Stimulated activated CD8-positive, alpha-beta memory T cell treated with anti-CD3 and anti-CD28 coated beads, Interleukin-12 subunit alpha, Interleukin-12 subunit beta, amount 100 ng/mL, for 1 hour (primary cell): ENCODE data around the gene CEL.
"Not testable (repeated sequence)": the region's sequence is repeated elsewhere in the genome, so short reads cannot be mapped to it uniquely, and the experiment has no call there.

ENCODE experiments used
- DNase-seq: peaks from one replicate; pipeline ENCODE4 v3.0.0-alpha.2; 2020; ENCODE audit warnings: low read depth

CEL gene

DNA sequence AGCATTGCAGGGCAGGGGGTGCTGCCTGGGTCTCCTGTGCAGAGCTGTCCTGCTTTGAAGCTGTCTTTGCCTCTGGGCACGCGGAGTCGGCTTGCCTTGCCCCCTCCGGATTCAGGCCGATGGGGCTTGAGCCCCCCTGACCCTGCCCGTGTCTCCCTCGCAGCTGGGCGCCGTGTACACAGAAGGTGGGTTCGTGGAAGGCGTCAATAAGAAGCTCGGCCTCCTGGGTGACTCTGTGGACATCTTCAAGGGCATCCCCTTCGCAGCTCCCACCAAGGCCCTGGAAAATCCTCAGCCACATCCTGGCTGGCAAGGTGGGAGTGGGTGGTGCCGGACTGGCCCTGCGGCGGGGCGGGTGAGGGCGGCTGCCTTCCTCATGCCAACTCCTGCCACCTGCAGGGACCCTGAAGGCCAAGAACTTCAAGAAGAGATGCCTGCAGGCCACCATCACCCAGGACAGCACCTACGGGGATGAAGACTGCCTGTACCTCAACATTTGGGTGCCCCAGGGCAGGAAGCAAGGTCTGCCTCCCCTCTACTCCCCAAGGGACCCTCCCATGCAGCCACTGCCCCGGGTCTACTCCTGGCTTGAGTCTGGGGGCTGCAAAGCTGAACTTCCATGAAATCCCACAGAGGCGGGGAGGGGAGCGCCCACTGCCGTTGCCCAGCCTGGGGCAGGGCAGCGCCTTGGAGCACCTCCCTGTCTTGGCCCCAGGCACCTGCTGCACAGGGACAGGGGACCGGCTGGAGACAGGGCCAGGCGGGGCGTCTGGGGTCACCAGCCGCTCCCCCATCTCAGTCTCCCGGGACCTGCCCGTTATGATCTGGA lies 2.7 kb downstream of the CEL start:
- no peak for DNase-seq

DNA sequence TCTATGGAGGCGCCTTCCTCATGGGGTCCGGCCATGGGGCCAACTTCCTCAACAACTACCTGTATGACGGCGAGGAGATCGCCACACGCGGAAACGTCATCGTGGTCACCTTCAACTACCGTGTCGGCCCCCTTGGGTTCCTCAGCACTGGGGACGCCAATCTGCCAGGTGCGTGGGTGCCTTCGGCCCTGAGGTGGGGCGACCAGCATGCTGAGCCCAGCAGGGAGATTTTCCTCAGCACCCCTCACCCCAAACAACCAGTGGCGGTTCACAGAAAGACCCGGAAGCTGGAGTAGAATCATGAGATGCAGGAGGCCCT lies 3.2 kb downstream of the CEL start:
- no peak for DNase-seq

- DNase-seq, result no peak
Observed at GRCh38 chr9:133066181-133066983, 4.6 kb downstream of the CEL start.

GRCh38 chr9:133067006-133067405 lies 5.2 kb downstream of the CEL start:
- no peak for DNase-seq

- no peak for DNase-seq
Observed at GRCh38 chr9:133067813-133068212, 6.0 kb downstream of the CEL start.

DNA sequence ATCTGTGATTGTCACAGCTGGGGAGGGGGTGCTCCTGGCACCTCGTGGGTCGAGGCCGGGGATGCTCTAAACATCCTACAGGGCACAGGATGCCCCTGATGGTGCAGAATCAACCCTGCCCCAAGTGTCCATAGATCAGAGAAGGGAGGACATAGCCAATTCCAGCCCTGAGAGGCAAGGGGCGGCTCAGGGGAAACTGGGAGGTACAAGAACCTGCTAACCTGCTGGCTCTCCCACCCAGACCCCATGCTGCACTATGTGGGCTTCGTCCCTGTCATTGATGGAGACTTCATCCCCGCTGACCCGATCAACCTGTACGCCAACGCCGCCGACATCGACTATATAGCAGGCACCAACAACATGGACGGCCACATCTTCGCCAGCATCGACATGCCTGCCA lies 6.7 kb downstream of the CEL start:
- not testable (repeated sequence) for DNase-seq

- DNase-seq, result not testable (repeated sequence)
Observed at GRCh38 chr9:133070500-133070961, 8.8 kb downstream of the CEL start.

DNA sequence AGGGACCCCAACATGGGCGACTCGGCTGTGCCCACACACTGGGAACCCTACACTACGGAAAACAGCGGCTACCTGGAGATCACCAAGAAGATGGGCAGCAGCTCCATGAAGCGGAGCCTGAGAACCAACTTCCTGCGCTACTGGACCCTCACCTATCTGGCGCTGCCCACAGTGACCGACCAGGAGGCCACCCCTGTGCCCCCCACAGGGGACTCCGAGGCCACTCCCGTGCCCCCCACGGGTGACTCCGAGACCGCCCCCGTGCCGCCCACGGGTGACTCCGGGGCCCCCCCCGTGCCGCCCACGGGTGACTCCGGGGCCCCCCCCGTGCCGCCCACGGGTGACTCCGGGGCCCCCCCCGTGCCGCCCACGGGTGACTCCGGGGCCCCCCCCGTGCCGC lies 9.2 kb downstream of the CEL start:
- not testable (repeated sequence) for DNase-seq

- DNase-seq, result no peak
Observed at GRCh38 chr9:133071484-133072150, 9.8 kb downstream of the CEL start.

DNA sequence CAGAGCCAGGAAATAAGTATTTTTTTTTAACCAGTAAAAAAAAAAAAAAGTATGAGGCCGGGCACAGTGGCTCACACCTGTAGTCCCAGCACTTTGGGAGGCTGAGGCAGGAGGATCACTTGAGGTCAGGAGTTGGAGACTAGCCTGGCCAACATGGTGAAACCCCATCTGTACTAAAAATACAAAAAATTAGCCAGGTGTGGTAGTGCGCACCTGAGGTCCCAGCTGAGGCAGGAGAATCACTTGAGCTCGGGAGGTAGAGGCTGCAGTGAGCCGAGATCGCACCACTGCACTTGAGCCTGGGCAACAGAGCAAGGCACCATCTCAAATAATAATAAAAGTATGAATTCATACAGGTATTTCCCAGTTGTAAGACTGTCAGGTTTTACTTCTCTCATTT lies 10.4 kb downstream of the CEL start:
- DNase-seq, result not testable (repeated sequence)

DNA sequence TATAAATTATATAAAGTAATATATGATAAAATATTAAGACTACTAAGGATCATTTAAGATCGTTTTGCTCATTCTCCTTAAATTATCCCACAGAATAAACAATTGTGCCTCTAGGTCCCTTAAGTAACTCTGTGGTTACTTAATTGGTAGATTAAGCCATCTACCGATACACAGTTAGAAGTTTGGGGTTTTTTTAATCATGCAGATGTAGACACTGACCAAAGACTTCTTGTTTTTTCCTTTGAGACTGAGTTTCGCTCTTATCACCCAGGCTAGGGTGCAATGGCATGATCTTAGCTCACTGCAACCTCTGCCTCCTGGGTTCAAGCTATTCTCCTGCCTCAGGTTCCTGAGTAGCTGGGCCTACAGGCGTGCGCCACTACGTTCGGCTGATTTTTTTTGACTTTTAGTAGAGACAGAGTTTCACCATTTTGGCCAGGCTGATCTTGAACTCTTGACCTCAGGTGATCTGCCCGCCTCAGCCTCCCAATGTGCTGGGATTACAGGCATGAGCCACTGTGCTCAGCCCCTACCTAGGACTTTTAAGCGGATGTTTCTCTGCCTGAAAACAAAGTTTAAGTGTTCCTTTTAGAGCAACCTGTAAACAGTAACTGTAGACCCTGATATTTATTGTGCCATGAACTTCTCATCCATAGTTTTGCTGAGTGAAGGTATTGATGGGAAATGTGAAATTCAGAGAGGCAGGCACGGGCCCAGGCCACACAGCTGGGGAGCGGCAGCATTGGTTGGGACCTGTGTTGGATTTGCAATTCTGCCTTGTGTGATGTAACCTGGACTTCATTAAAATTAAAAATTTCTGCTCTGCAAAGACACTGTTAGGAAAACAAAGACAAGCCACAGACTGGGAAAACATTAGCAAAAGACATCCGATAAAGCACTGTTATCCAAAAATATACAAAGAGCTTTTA lies 11.6 kb downstream of the CEL start:
- DNase-seq, result no peak

GRCh38 chr9:133074111-133074651 lies 12.4 kb downstream of the CEL start:
- DNase-seq, result no peak

GRCh38 chr9:133075925-133076630 lies 14.3 kb downstream of the CEL start:
- DNase-seq, result no peak

- DNase-seq, result no peak
Observed at GRCh38 chr9:133076691-133077090, 14.9 kb downstream of the CEL start.

GRCh38 chr9:133078486-133078885 lies 16.7 kb downstream of the CEL start:
- no peak for DNase-seq

- DNase-seq, result no peak
Observed at GRCh38 chr9:133080161-133080560, 18.4 kb downstream of the CEL start.

DNA sequence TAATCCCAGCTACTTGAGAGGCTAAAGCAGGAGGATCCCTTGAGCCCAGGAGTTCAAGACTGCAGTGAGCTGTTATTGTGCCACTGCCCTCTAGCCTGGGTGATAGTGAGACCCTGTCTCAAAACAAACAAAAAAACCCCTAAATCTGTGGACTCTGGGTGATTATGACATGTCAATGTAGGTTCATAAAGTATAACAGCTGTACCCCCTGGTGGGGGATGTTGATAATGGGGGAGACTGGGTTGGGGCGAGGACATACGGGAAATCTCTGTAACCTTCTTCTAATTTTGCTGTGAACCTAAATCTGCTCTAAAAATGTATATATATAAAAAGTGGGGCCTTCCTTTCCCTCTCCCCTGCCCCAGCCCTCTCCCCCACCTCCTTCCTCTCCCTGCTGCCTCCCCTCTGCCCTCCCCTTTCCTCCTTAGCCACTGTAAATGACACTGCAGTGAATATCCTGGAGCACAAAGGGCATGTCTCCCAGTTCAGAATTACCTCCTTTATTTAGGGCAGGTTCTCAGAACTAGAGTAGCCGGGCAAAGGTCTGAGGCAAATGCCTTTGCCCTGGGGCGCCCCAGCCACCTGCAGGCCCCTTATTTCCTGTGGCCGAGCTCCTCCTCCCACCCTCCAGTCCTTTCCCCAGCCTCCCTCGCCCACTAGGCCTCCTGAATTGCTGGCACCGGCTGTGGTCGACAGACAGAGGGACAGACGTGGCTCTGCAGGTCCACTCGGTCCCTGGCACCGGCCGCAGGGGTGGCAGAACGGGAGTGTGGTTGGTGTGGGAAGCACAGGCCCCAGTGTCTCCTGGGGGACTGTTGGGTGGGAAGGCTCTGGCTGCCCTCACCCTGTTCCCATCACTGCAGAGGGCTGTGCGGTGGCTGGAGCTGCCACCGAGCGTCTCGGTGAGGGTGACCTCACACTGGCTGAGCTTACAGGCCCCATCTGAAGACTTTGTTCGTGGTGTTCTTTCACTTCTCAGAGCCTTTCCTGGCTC lies 19.3 kb downstream of the CEL start:
- not testable (repeated sequence) for DNase-seq

DNA sequence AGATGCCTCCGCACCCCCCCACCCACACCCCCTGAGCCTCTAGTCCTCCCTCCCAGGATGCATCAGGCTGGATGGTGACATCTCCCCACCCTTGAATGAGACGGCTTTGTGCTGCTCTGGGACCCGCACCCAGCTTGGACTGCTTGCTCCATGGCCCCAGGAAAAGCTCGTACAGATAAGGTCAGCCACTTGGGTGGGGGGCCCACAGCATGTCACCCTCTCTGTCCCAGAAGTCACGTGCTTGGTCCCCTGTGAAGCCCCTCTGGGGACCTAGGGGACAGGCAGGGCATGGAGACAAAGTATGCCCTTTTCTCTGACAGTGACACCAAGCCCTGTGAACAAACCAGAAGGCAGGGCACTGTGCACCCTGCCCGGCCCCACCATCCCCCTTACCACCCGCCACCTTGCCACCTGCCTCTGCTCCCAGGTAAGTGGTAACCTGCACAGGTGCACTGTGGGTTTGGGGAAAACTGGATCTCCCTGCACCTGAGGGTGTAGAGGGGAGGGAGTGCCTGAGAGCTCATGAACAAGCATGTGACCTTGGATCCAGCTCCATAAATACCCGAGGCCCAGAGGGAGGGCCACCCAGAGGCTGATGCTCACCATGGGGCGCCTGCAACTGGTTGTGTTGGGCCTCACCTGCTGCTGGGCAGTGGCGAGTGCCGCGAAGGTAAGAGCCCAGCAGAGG lies 20.3 kb downstream of the CEL start:
- DNase-seq, result not testable (repeated sequence)

GRCh38 chr9:133083688-133084087 lies 21.9 kb downstream of the CEL start:
- DNase-seq, result not testable (repeated sequence)
